Hepatocyte (in vitro differentiated cells): ENCODE measurements around the gene PRKAG2. TPM values are rescaled to one million over a fixed set of nuclear protein-coding genes. Genes with fewer than 3 reads are reported as not detected.

ENCODE experiments used
- DNase-seq: peaks from one replicate; pipeline ENCODE4 v3.0.0-alpha.2; 2016; ENCODE audit warnings: low spot score
- H2AFZ ChIP-seq: fragments of 200-600 bp; sonication (generic); 2 replicates; pipeline ENCODE4 v1.6.0; 2016; ENCODE audit warnings: antibody characterized with exemption, mild to moderate bottlenecking
- H3K27ac ChIP-seq: fragments of 200-600 bp; sonication (generic); 2 replicates; pipeline ENCODE4 v1.5.1; 2016; ENCODE audit warnings: mild to moderate bottlenecking
- H3K27me3 ChIP-seq: fragments of 200-600 bp; sonication (generic); 2 replicates; pipeline ENCODE4 v1.6.1; 2016
- H3K36me3 ChIP-seq: fragments of 200-600 bp; sonication (generic); replicated peaks from 2 replicates; pipeline ENCODE4 v1.5.1; 2016; ENCODE audit warnings: low read depth; ENCODE audit not compliant: insufficient read depth
- H3K4me1 ChIP-seq: fragments of 200-600 bp; sonication (generic); 2 replicates; pipeline ENCODE4 v1.5.1; 2016; ENCODE audit warnings: mild to moderate bottlenecking, moderate library complexity; ENCODE audit not compliant: insufficient read depth
- H3K4me2 ChIP-seq: fragments of 200-600 bp; sonication (generic); 2 replicates; pipeline ENCODE4 v1.6.0; 2016
- H3K4me3 ChIP-seq: fragments of 200-600 bp; sonication (generic); 2 replicates; pipeline ENCODE4 v1.5.1; 2016; ENCODE audit warnings: mild to moderate bottlenecking
- H3K79me2 ChIP-seq: fragments of 200-600 bp; sonication (generic); 2 replicates; pipeline ENCODE4 v1.6.0; 2017; ENCODE audit warnings: mild to moderate bottlenecking
- H3K9me2 ChIP-seq: fragments of 200-600 bp; sonication (generic); replicated peaks from 2 replicates; pipeline ENCODE4 v1.6.0; 2017; ENCODE audit warnings: mild to moderate bottlenecking; ENCODE audit not compliant: insufficient read depth
- H3K9me3 ChIP-seq: fragments of 200-600 bp; sonication (generic); 2 replicates; pipeline ENCODE4 v1.5.1; 2016; ENCODE audit warnings: low read depth, mild to moderate bottlenecking
- H4K20me1 ChIP-seq: fragments of 200-600 bp; sonication (generic); 2 replicates; pipeline ENCODE4 v1.6.0; 2016; ENCODE audit warnings: mild to moderate bottlenecking; ENCODE audit not compliant: insufficient read depth, poor library complexity, severe bottlenecking
- EZH2 ChIP-seq: fragments of 200-600 bp; sonication (generic); IDR thresholded peaks from 2 replicates; pipeline ENCODE4 v1.6.1; 2016; ENCODE audit warnings: antibody characterized with exemption, mild to moderate bottlenecking, borderline replicate concordance
- EZH2phosphoT487 ChIP-seq: fragments of 200-600 bp; sonication (generic); IDR thresholded peaks from one replicate; pipeline ENCODE4 v1.6.1; 2018; ENCODE audit warnings: antibody characterized with exemption, mild to moderate bottlenecking, low read depth, moderate library complexity; ENCODE audit not compliant: unreplicated experiment, severe bottlenecking
- WGBS: methylation state at CpG from one replicate; pipeline ENCODE4 v1.1.6; 2016; ENCODE audit warnings: low lambda C conversion rate; ENCODE audit errors: missing lambda C conversion rate; 5-methylcytosine and 5-hydroxymethylcytosine counted together
- polyA plus RNA-seq: library from polyadenylated mRNA; unstranded; fragments of >200 nt; fragmentation: Nextera tagmentation; extraction: Ambion mirVana; gene quantifications from 2 replicates; pipeline ENCODE4 v1.2.1, GENCODE V29; 2016
- total RNA-seq: library from RNA; depleted of rRNA; stranded (reverse); fragments of >200 nt; gene quantifications from 2 replicates; pipeline ENCODE4 v1.2.3, GENCODE V29; 2014
- TF ChIP-seq, protein P1 (sequence below): fragments of 200-600 bp; sonication (generic); IDR thresholded peaks from 2 replicates; pipeline ENCODE4 v1.5.1; 2016; ENCODE audit warnings: antibody characterized with exemption, mild to moderate bottlenecking; ENCODE audit not compliant: poor library complexity

Gene PRKAG2
- total and polyA plus RNA-seq, 2 experiments from 2014 or later = 17.8 to 23.4 TPM

GRCh38 chr7:151845412-151846205 is 31.3 kb downstream of the PRKAG2 start:
- H3K79me2 ChIP-seq = no peaks in the 10 kb centered on the region
- no peak overlapping the region for H2AFZ ChIP-seq
- H3K27me3 ChIP-seq = no peaks in the 10 kb centered on the region
- H4K20me1 ChIP-seq = no peaks in the 10 kb centered on the region
- H3K4me3 ChIP-seq = no peak overlapping the region
- WGBS = 90% methylated on average over 27 of the region's 28 CpGs
- H3K9me2 ChIP-seq = no peaks in the 10 kb centered on the region
- peak overlapping the region; percentile 70 for H3K27ac ChIP-seq
- no peak for DNase-seq
- no peaks in the 10 kb centered on the region for H3K9me3 ChIP-seq
- TF ChIP-seq EZH2phosphoT487 = no peak
- TF ChIP-seq, protein P1, sequence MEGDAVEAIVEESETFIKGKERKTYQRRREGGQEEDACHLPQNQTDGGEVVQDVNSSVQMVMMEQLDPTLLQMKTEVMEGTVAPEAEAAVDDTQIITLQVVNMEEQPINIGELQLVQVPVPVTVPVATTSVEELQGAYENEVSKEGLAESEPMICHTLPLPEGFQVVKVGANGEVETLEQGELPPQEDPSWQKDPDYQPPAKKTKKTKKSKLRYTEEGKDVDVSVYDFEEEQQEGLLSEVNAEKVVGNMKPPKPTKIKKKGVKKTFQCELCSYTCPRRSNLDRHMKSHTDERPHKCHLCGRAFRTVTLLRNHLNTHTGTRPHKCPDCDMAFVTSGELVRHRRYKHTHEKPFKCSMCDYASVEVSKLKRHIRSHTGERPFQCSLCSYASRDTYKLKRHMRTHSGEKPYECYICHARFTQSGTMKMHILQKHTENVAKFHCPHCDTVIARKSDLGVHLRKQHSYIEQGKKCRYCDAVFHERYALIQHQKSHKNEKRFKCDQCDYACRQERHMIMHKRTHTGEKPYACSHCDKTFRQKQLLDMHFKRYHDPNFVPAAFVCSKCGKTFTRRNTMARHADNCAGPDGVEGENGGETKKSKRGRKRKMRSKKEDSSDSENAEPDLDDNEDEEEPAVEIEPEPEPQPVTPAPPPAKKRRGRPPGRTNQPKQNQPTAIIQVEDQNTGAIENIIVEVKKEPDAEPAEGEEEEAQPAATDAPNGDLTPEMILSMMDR = no peak
- no peak for TF ChIP-seq EZH2
- H3K4me1 ChIP-seq = peaks cover 4% of the 10 kb centered on the region
- no peak overlapping the region for H3K4me2 ChIP-seq
- no peaks in the 10 kb centered on the region for H3K36me3 ChIP-seq

DNA sequence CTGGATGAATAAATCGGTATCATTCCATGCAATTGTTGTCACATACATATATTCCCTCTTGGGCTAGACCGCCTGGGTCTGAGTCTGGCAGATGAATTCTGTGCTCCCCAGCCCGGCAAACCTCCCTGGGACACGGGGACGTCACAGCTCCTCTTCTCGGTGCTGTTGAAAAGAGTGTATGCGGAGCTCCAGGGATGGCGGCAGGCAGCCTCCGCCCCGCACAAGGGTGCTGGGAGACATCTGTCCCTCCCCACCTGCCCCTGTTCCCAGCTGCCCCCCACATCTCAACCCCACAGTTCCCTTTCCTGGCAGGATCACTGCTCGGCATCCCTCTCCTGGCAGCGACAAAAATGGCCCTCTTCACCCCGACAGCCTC is 32.1 kb downstream of the PRKAG2 start:
- Histone ChIP-seq H3K79me2 (no peaks in the 10 kb centered on the region), H2AFZ (no peak overlapping the region), H3K9me2 (no peaks in the 10 kb centered on the region), H3K27me3 (no peaks in the 10 kb centered on the region), H3K4me2 (no peak overlapping the region), H3K9me3 (no peaks in the 10 kb centered on the region), H3K4me3 (no peak overlapping the region), H3K4me1 (peaks cover 4% of the 10 kb centered on the region), H4K20me1 (no peaks in the 10 kb centered on the region), H3K27ac (peak overlapping the region; percentile 70), H3K36me3 (no peaks in the 10 kb centered on the region)
- TF ChIP-seq EZH2 (no peak), EZH2phosphoT487 (no peak)
- TF ChIP-seq, protein P1 = no peak
- DNase-seq = no peak
- 94% methylated on average over 13 of the region's 13 CpGs for WGBS

DNA sequence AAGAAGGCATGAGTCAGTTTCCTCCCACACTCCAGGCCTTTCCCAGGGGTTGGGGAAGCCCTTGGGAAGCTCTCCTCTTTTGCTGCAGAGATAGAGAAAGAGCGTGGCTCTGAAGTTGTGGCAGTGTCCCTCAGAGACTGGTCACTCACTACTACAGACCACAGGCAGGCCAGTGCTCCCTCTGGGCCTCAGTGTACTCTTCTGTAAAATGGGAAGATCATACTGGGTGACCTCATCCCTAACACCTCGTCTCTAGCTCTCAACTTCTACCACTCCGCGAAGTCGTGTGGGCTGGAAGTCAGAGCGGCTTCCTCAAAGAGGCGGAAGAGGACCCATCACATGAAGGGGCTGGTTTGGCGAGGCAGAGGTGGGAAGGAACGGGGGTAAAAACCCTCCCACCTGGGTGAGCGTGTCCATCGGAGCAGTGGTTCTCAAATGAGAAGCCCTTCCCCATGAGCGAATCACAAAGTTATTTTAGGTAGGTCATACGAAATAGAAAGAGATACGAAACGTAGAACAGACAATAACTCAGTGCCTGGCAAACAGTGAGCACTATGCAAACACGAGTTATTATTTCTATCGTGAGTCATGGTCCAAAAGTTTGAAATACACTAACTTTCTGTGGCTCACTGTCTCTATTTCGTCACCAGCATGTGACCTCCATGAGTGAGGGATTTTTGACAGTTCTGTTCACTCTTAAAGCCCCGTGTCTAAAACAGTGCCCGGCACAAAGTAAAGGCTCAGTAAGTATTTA is 32.7 kb downstream of the PRKAG2 start:
- H3K4me1 ChIP-seq = peaks cover 4% of the 10 kb centered on the region
- H3K79me2 ChIP-seq = no peaks in the 10 kb centered on the region
- no peaks in the 10 kb centered on the region for H3K9me3 ChIP-seq
- peak overlapping the region; percentile 82 for H3K27ac ChIP-seq
- no peaks in the 10 kb centered on the region for H3K27me3 ChIP-seq
- TF ChIP-seq EZH2phosphoT487 (no peak), EZH2 (no peak)
- TF ChIP-seq, protein P1 = no peak
- H3K4me2 ChIP-seq = no peak overlapping the region
- DNase-seq = peak; percentile 55
- no peak overlapping the region for H2AFZ ChIP-seq
- no peaks in the 10 kb centered on the region for H4K20me1 ChIP-seq
- no peak overlapping the region for H3K4me3 ChIP-seq
- H3K36me3 ChIP-seq = no peaks in the 10 kb centered on the region
- WGBS = 81% methylated on average over 20 of the region's 20 CpGs
- H3K9me2 ChIP-seq = no peaks in the 10 kb centered on the region
